WTC11 (cell line): ENCODE data around the gene PCNX3. TPM values are rescaled to one million over a fixed set of nuclear protein-coding genes. Genes with fewer than 3 reads are reported as not detected.

ENCODE experiments used
- ATAC-seq: fragments of 200-7000 bp; cut with Tn5 transposase; 2 replicates; pipeline ENCODE4 v1.10.0; 2021; ENCODE audit warnings: mild to moderate bottlenecking, moderate library complexity
- CTCF ChIA-PET: fragments of 300-600 bp; sonication (Branson Sonifier 250); formaldehyde crosslinking; loops from one replicate; lab custom pipeline; 2021; ENCODE audit warnings: antibody characterized with exemption; lab: Charles Lee
- POLR2A ChIA-PET: fragments of 350-600 bp; sonication (Branson Sonifier 250); formaldehyde crosslinking; loops from one replicate; lab custom pipeline; 2021; ENCODE audit warnings: antibody characterized with exemption; lab: Charles Lee
- DNase-seq: peaks from one replicate; pipeline ENCODE4 v3.0.0; 2021; ENCODE audit warnings: low spot score
- H3K27ac Mint-ChIP-seq: 2 replicates; pipeline ENCODE4 v1.8.0; 2021; ENCODE audit warnings: mixed read lengths
- H3K27me3 Mint-ChIP-seq: 2 replicates; pipeline ENCODE4 v1.8.0; 2021; ENCODE audit warnings: low read depth, mild to moderate bottlenecking, moderate library complexity, mixed read lengths
- H3K36me3 Mint-ChIP-seq: 2 replicates; pipeline ENCODE4 v1.8.0; 2021; ENCODE audit warnings: mixed read lengths
- H3K4me1 Mint-ChIP-seq: 2 replicates; pipeline ENCODE4 v1.8.0; 2022; ENCODE audit warnings: mixed read lengths
- H3K4me3 Mint-ChIP-seq: 2 replicates; pipeline ENCODE4 v1.8.0; 2021; ENCODE audit warnings: mild to moderate bottlenecking, moderate library complexity, mixed read lengths
- H3K9me3 Mint-ChIP-seq: 2 replicates; pipeline ENCODE4 v1.8.0; 2021; ENCODE audit warnings: mixed read lengths
- ATF1 ChIP-seq: sonication (generic); formaldehyde crosslinking; IDR thresholded peaks from 2 replicates; pipeline ENCODE4 v1.8.1; 2023; ENCODE audit warnings: mild to moderate bottlenecking, moderate library complexity, missing genetic modification reagents
- EMX1 ChIP-seq: fragments of 250-450 bp; sonication (Bioruptor Pico); IDR thresholded peaks from 2 replicates; pipeline ENCODE4 v1.8.0; 2021; ENCODE audit warnings: mild to moderate bottlenecking
- ERG ChIP-seq: fragments of 250-450 bp; sonication (Bioruptor Pico); IDR thresholded peaks from 2 replicates; pipeline ENCODE4 v1.8.0; 2021; ENCODE audit warnings: mild to moderate bottlenecking
- JUN ChIP-seq: sonication (generic); formaldehyde crosslinking; IDR thresholded peaks from 2 replicates; pipeline ENCODE4 v1.8.0; 2023; ENCODE audit warnings: mild to moderate bottlenecking, missing genetic modification reagents
- MLX ChIP-seq: sonication (generic); formaldehyde crosslinking; IDR thresholded peaks from 2 replicates; pipeline ENCODE4 v1.8.1; 2023; ENCODE audit warnings: mild to moderate bottlenecking, missing genetic modification reagents, moderate library complexity
- NR1H2 ChIP-seq: sonication (generic); formaldehyde crosslinking; IDR thresholded peaks from 2 replicates; pipeline ENCODE4 v1.9.0; 2021; ENCODE audit warnings: mild to moderate bottlenecking, moderate library complexity, missing genetic modification reagents
- NR2C2 ChIP-seq: sonication (generic); formaldehyde crosslinking; IDR thresholded peaks from 2 replicates; pipeline ENCODE4 v1.8.0; 2022; ENCODE audit warnings: mild to moderate bottlenecking, missing genetic modification reagents
- OVOL2 ChIP-seq: fragments of 250-450 bp; sonication (Bioruptor Pico); IDR thresholded peaks from 2 replicates; pipeline ENCODE4 v1.9.0; 2021; ENCODE audit warnings: mild to moderate bottlenecking, borderline replicate concordance
- RELA ChIP-seq: sonication (generic); formaldehyde crosslinking; IDR thresholded peaks from 2 replicates; pipeline ENCODE4 v1.8.1; 2022; ENCODE audit warnings: missing genetic modification reagents, mild to moderate bottlenecking, borderline replicate concordance
- RORB ChIP-seq: fragments of 250-450 bp; sonication (Bioruptor Pico); IDR thresholded peaks from 2 replicates; pipeline ENCODE4 v1.9.0; 2021; ENCODE audit warnings: mild to moderate bottlenecking
- ZBTB21 ChIP-seq: sonication (generic); formaldehyde crosslinking; IDR thresholded peaks from 2 replicates; pipeline ENCODE4 v1.8.1; 2023; ENCODE audit warnings: mild to moderate bottlenecking, missing genetic modification reagents, borderline replicate concordance
- ZNF121 ChIP-seq: sonication (generic); formaldehyde crosslinking; IDR thresholded peaks from 2 replicates; pipeline ENCODE4 v1.8.0; 2023; ENCODE audit warnings: missing genetic modification reagents
- ZNF396 ChIP-seq: fragments of 250-450 bp; sonication (Bioruptor Pico); IDR thresholded peaks from 2 replicates; pipeline ENCODE4 v1.8.0; 2021; ENCODE audit warnings: mild to moderate bottlenecking, moderate library complexity, borderline replicate concordance
- ZNF425 ChIP-seq: fragments of 250-450 bp; sonication (Bioruptor Pico); conservative IDR thresholded peaks from 2 replicates; pipeline ENCODE4 v1.9.0; 2021; ENCODE audit warnings: mild to moderate bottlenecking
- ZSCAN18 ChIP-seq: fragments of 250-450 bp; sonication (Bioruptor Pico); IDR thresholded peaks from 2 replicates; pipeline ENCODE4 v2.1.2; 2022; ENCODE audit warnings: mild to moderate bottlenecking, moderate library complexity
- total RNA-seq: library from RNA; stranded (reverse); gene quantifications from 3 replicates; pipeline ENCODE4 v1.2.3, GENCODE V29; 2021
- TF ChIP-seq, protein P1 (sequence below): sonication (generic); formaldehyde crosslinking; IDR thresholded peaks from 2 replicates; pipeline ENCODE4 v1.8.1; 2022; ENCODE audit warnings: low read depth, mild to moderate bottlenecking, moderate library complexity, missing genetic modification reagents, borderline replicate concordance
- TF ChIP-seq, protein P2 (sequence below): sonication (generic); formaldehyde crosslinking; IDR thresholded peaks from 2 replicates; pipeline ENCODE4 v1.8.1; 2023; ENCODE audit warnings: mild to moderate bottlenecking, missing genetic modification reagents
- TF ChIP-seq, protein P3 (sequence below): sonication (generic); formaldehyde crosslinking; IDR thresholded peaks from 2 replicates; pipeline ENCODE4 v1.8.0; 2022; ENCODE audit warnings: mild to moderate bottlenecking, missing genetic modification reagents

The PCNX3 gene
- total RNA-seq, 1 experiment from 2014 or later = 51.6 TPM

DNA sequence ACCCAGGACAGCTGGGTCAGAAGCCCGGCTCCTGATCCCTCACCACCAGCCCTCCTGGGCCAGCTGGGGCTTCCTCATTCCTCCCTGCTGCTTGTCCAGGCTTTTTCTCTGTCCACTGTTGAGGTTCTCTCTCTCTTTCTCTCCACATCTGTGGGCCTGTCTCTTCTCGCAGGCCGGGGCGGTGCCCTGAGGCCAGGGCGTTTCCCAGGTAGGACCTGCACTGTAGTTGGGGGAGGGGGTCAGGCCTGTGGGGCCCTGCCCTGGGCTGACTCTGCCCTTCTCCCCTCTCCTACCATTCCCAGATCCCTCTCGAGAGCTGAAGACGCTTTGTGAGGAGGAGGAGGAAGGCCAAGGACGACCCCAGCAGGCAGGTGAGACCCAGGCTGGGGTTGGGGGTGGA, 34.8 kb upstream of the PCNX3 start (continued):
- TF ChIP-seq RELA (CRISPR knock-in tag) = no peak
- no peak for TF ChIP-seq ZNF396 (CRISPR knock-in tag)
- TF ChIP-seq MLX = no peak

DNA sequence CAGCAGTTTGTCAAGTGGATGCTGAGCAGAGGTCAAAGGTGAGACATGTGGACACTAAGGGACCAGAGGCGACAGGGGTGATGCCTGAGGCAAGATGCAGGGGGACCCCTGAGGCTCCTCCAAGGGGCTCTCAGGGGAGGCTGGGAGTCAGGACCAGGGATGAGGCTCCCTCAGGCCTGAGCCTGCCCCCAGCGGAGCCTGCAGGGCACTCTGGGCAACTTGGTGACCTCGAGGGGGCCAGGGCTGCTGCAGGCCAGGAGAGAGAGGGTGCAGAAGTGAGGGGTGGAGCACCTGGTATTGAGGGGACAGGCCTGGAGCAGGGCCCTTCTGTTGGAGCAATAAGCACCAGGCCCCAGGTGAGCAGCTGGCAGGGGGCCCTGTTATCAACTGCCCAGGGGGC, 33.6 kb upstream of the PCNX3 start:
- Mint-ChIP-seq H3K9me3 (no peaks in the 10 kb centered on the region), H3K27ac (no peak overlapping the region), H3K36me3 (no peaks in the 10 kb centered on the region), H3K4me1 (peaks cover 9% of the 10 kb centered on the region), H3K27me3 (peaks cover 69% of the 10 kb centered on the region), H3K4me3 (no peak overlapping the region)
- ChIA-PET POLR2A (no interaction called here), CTCF (no interaction called here)
- TF ChIP-seq NR2C2 (CRISPR knock-in tag) = no peak
- TF ChIP-seq, protein P1, sequence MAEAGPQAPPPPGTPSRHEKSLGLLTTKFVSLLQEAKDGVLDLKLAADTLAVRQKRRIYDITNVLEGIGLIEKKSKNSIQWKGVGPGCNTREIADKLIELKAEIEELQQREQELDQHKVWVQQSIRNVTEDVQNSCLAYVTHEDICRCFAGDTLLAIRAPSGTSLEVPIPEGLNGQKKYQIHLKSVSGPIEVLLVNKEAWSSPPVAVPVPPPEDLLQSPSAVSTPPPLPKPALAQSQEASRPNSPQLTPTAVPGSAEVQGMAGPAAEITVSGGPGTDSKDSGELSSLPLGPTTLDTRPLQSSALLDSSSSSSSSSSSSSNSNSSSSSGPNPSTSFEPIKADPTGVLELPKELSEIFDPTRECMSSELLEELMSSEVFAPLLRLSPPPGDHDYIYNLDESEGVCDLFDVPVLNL = no peak
- no peak for TF ChIP-seq ERG (CRISPR knock-in tag)
- no peak for TF ChIP-seq ZSCAN18 (CRISPR knock-in tag)
- TF ChIP-seq ZNF121 (CRISPR knock-in tag) = no peak
- DNase-seq (no peak), ATAC-seq (no peak)

DNA sequence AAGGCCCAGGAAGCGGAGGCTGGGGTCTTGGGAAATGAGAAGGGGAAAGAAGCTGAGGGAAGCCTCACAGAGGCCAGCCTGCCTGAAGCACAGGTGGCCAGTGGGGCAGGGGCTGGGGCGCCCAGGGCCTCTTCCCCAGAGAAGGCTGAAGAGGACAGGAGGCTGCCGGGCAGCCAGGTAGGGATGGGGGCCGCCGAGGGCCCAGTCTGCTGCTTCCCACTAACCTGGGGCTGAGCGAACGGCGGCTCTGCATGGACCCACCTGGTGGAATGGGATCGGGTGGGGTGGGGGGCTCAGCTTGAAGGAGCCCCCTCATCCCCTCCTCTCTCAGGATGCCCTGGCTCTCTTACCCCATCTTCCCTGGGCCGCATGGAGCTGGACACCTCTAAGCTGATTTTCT, 32.0 kb upstream of the PCNX3 start:
- no peaks in the 10 kb centered on the region for H3K9me3 Mint-ChIP-seq
- peaks cover 17% of the 10 kb centered on the region for H3K4me1 Mint-ChIP-seq
- POLR2A ChIA-PET = no interaction called here
- no peaks in the 10 kb centered on the region for H3K36me3 Mint-ChIP-seq
- CTCF ChIA-PET = interaction anchor here (0.6 to 13.8 kb wide), 6 partner anchors 10 to 234 kb away, joined by 3 to 271 read pairs (median 26); partner anchors contain the start of genes FAM89B and ZNRD2
- H3K27me3 Mint-ChIP-seq = peaks cover 61% of the 10 kb centered on the region
- no peak overlapping the region for H3K4me3 Mint-ChIP-seq
- no peak for TF ChIP-seq EMX1 (CRISPR knock-in tag)
- no peak overlapping the region for H3K27ac Mint-ChIP-seq
- no peak for DNase-seq
- ATAC-seq = no peak

GRCh38 chr11:65584106-65584505, 31.5 kb upstream of the PCNX3 start:
- Mint-ChIP-seq H3K27me3 (peaks cover 64% of the 10 kb centered on the region), H3K4me1 (peaks cover 21% of the 10 kb centered on the region), H3K27ac (no peak overlapping the region), H3K4me3 (0 out of 2 replicates have a peak overlapping the region, but pooled peaks have one; percentile 39), H3K36me3 (no peaks in the 10 kb centered on the region), H3K9me3 (no peaks in the 10 kb centered on the region)
- ChIA-PET POLR2A (interaction anchor here (1.0 kb wide), 1 partner anchor 33 kb away, joined by 3 read pairs; no protein-coding TSS in a partner anchor), CTCF (interaction anchor here (0.6 to 13.8 kb wide), 7 partner anchors 9 to 234 kb away, joined by 3 to 271 read pairs (median 3); partner anchors contain the start of genes FAM89B, SIPA1 and ZNRD2)
- DNase-seq = no peak
- ATAC-seq = no peak
- TF ChIP-seq RORB = no peak
- no peak for TF ChIP-seq JUN
- no peak for TF ChIP-seq OVOL2 (CRISPR knock-in tag)
- no peak for TF ChIP-seq NR1H2 (CRISPR knock-in tag)
- no peak for TF ChIP-seq ZBTB21 (CRISPR knock-in tag)
- TF ChIP-seq, protein P2, sequence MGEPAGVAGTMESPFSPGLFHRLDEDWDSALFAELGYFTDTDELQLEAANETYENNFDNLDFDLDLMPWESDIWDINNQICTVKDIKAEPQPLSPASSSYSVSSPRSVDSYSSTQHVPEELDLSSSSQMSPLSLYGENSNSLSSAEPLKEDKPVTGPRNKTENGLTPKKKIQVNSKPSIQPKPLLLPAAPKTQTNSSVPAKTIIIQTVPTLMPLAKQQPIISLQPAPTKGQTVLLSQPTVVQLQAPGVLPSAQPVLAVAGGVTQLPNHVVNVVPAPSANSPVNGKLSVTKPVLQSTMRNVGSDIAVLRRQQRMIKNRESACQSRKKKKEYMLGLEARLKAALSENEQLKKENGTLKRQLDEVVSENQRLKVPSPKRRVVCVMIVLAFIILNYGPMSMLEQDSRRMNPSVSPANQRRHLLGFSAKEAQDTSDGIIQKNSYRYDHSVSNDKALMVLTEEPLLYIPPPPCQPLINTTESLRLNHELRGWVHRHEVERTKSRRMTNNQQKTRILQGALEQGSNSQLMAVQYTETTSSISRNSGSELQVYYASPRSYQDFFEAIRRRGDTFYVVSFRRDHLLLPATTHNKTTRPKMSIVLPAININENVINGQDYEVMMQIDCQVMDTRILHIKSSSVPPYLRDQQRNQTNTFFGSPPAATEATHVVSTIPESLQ (CRISPR knock-in tag) = no peak
- TF ChIP-seq, protein P3, sequence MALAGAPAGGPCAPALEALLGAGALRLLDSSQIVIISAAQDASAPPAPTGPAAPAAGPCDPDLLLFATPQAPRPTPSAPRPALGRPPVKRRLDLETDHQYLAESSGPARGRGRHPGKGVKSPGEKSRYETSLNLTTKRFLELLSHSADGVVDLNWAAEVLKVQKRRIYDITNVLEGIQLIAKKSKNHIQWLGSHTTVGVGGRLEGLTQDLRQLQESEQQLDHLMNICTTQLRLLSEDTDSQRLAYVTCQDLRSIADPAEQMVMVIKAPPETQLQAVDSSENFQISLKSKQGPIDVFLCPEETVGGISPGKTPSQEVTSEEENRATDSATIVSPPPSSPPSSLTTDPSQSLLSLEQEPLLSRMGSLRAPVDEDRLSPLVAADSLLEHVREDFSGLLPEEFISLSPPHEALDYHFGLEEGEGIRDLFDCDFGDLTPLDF (CRISPR knock-in tag) = no peak
- TF ChIP-seq, protein P1 = no peak
- no peak for TF ChIP-seq ATF1
- no peak for TF ChIP-seq ZNF425 (CRISPR knock-in tag)
